C4-2B (cell line): ENCODE data around the gene WASHC3.
"Not testable (repeated sequence)": the region's sequence is repeated elsewhere in the genome, so short reads cannot be mapped to it uniquely, and the experiment has no call there.

Experiments used
- H3K27ac ChIP-seq: fragments of 450-650 bp; 2 replicates; pipeline ENCODE4 v1.5.1; 2017
- ZFX ChIP-seq: fragments of 450-650 bp; IDR thresholded peaks from 2 replicates; pipeline ENCODE4 v1.6.1; 2017
- TF ChIP-seq, protein P1 (sequence below): fragments of 450-650 bp; conservative IDR thresholded peaks from 2 replicates; pipeline ENCODE4 v1.5.1; 2017; ENCODE audit warnings: mild to moderate bottlenecking

The WASHC3 gene, protein sequence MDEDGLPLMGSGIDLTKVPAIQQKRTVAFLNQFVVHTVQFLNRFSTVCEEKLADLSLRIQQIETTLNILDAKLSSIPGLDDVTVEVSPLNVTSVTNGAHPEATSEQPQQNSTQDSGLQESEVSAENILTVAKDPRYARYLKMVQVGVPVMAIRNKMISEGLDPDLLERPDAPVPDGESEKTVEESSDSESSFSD

DNA sequence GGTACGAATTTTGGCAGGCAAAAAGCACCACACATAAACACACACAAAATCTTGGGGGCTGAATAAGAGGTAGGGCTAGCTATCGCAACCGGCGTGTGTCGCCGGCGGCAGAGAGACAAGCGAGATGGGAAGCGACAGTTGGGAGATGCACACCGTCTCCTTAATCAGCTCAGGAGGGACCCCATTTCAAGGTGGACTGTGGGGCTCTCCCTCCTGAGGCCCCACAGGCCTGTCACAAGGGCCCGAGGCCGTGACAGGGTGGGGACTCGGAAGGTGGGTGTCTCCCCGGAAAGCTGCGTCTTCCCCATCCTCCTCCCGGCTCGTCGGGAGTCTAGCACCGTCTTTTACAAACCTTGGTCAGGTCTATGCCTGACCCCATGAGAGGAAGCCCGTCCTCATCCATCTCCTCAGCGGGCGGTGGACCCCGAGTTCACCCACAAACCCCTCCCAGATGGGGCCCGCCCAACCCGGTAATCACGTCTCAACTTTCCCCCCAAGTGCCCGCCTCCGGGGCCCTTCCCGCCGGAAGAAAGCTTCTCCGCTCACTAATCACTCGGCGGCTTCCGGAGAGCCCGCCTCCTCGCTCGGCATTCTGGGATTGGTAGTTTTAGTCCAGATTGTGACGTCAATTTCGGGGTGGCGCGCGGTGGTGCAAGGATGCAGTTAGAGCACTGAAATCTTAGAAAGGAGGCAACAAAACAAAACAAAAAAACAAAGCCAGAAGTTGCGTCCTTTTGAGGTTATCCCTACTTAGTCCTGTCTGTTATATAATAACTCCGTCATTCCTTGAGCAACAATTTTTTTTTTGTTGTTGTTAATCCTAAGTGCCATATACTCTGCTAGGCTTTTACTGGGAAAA is at the start of gene WASHC3:
WASHC3 (minus strand) TSS at position 432 of the 859 bp plus-strand sequence; CDS start at position 403, 29 bp downstream.
- no peak for TF ChIP-seq ZFX
- TF ChIP-seq, protein P1, sequence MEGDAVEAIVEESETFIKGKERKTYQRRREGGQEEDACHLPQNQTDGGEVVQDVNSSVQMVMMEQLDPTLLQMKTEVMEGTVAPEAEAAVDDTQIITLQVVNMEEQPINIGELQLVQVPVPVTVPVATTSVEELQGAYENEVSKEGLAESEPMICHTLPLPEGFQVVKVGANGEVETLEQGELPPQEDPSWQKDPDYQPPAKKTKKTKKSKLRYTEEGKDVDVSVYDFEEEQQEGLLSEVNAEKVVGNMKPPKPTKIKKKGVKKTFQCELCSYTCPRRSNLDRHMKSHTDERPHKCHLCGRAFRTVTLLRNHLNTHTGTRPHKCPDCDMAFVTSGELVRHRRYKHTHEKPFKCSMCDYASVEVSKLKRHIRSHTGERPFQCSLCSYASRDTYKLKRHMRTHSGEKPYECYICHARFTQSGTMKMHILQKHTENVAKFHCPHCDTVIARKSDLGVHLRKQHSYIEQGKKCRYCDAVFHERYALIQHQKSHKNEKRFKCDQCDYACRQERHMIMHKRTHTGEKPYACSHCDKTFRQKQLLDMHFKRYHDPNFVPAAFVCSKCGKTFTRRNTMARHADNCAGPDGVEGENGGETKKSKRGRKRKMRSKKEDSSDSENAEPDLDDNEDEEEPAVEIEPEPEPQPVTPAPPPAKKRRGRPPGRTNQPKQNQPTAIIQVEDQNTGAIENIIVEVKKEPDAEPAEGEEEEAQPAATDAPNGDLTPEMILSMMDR = no peak
- peak within 1 kb of the TSS; percentile 92 for H3K27ac ChIP-seq

DNA sequence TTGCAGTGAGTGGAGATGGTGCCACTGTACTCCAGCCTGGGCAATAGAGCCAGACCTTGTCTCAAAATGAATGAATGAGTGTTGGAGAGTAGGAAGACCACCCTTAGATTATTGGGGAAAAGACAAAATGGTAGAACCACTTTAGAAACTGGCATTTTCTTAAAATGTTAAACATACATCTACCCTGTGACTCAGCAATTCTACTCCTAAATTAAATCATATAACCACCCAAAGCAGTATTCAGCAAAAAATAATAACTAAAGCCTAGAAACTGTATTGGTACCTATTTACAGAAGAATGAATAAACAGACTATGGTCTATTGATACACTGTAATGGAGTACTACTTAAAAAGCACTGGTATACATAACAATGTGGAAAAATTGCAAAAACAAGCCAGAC is 49.0 kb upstream of the WASHC3 start:
- H3K27ac ChIP-seq = no peak overlapping the region
- TF ChIP-seq, protein P1 = no peak
- TF ChIP-seq ZFX = no peak

DNA sequence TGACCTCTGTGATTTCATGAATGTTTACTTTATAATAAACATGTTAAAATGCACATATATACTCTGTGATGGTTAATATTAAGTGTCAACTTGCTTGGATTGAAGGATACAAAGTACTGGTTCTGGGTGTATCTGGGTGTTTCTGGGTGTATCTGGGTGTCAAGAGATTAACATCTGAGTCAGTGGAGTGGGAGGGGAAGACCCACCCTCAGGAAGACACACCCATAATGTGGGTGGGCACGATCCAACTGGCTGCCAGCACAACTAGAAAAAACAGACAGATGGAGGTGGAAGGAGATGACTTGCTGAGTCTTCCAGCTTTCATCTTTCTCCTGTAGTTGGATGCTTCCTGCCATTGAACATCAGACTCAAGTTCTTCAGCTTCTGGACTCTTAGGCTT is 46.2 kb upstream of the WASHC3 start:
- TF ChIP-seq ZFX = no peak
- TF ChIP-seq, protein P1 = no peak
- no peak overlapping the region for H3K27ac ChIP-seq

DNA sequence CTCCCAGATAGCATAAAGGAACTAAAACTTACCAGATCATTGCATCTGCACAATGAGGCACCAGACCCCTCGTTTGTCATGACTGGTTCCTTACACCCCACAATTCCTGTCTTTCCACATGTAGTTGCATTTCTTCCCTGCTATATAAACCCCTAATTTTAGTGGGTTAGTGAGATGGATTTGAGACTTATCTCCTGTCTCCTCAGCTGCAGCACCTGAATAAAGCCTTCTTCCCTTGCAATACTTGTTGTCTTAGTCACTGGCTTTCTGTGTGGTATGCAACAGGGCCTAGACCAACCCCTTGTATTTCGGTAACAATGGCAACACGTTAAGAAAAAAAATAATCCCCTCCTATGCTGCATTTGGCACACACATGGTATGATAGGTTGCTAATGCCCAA is 45.1 kb upstream of the WASHC3 start:
- TF ChIP-seq, protein P1 = no peak
- no peak for TF ChIP-seq ZFX
- no peak overlapping the region for H3K27ac ChIP-seq

DNA sequence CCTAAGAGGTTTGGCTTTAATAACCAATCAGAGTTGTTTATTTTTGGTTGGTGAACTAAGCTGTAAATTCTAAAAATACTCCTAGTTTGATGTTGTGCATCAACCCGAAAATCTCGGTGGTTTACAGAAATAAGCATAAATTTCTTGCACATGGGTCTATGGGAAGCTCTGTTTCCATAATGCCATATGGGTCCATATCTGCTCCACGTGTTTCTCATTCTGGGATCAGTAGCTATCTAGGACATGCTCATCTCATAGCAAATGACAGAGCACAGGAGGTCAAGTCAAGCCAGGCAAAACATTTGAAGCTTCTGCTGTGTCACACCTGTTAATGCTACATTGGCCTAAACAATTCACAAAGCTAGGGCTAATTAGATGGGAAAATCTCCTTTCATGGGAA is 35.1 kb upstream of the WASHC3 start:
- TF ChIP-seq ZFX = no peak
- TF ChIP-seq, protein P1 = no peak
- no peak overlapping the region for H3K27ac ChIP-seq

DNA sequence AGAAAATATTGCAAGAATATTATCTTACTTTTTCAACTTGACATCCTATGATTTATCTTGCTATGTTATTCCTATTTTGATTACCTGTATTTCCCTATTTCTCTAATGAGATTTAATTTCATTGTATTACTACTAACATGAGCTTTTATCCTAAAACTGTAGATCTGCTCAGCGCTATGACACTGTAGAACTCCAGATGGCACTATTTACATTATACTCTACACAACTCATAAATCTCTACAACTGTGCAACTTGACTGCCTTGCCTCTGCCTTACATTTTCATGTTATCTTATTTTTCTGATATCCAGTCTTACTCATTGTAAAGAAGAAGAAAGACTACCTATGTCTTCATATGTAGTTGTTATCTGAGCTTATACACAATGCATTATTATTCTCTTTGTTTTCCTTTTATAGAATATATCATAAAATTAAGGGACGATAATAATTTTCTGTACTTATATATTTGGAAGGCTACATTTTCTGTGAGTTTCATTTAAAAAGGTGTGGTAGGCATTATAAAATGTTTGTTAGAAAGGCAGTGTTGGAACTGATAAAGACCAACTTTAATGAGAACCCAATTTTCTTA is 34.0 kb upstream of the WASHC3 start:
- H3K27ac ChIP-seq = no peak overlapping the region
- TF ChIP-seq ZFX = no peak
- TF ChIP-seq, protein P1 = peak; percentile 74

DNA sequence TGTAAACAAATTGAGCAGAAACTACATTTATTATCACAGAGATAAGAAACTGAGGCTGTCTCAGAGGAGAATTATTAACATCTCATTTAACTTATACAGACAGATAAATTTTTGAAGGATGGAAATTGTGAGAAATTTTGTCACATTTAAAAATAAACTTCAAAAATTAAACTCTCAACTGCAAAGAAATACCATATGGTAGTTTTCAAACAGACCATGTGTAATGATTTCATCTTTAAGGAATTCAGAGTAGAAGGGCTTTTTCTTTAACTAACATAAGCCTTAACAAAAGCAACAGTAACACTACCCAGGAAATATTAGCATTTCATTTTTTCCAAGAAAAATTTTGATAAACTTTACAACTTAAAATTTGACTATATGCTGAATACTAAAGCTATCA is 31.5 kb upstream of the WASHC3 start:
- TF ChIP-seq, protein P1 = no peak
- no peak for TF ChIP-seq ZFX
- H3K27ac ChIP-seq = no peak overlapping the region

DNA sequence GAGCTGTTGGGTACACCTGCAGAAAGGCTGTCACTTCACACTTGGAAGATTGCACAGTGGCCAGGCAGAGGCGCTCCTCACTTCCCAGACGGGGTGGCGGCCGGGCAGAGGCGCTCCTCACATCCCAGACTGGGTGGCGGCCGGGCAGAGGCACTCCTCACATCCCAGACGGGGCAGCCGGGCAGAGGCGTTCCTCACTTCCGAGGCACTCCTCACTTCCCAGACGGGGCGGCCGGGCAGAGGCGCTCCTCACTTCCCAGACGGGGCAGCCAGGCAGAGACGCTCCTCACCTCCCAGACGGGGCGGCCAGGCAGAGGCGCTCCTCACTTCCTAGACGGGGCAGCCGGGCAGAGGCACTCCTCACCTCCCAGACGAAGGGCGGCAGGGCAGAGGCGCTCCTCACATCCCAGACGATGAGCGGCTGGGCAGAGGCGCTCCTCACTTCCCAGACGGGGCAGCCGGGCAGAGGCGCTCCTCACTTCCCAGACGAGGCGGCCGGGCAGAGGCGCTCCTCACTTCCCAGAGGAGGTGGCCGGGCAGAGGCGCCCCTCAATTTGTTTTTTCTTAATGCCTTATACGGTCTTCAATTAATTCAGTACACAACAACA is 27.5 kb upstream of the WASHC3 start:
- H3K27ac ChIP-seq = not testable (repeated sequence)
